Peyer's patch (tissue), 4 donors: Measurements from ENCODE around the gene ATG9A.

Experiments
- CTCF ChIP-seq, 6 experiments: fragments of 450-650 bp in 4 of 6; fragments of 200-600 bp in 2 of 6; sonication (generic) in 1 of 6; IDR thresholded peaks; one replicate each; pipeline ENCODE4 v1.5.1; 2017 to 2019; ENCODE audit warnings: antibody characterized with exemption in 6 of 6, mild to moderate bottlenecking in 3 of 6, moderate library complexity in 1 of 6
- POLR2A ChIP-seq, 2 donors: fragments of 450-650 bp; IDR thresholded peaks; one replicate each; pipeline ENCODE4 v1.5.1; 2017; ENCODE audit warnings: antibody characterized with exemption in 2 of 2, mild to moderate bottlenecking in 2 of 2, moderate library complexity in 2 of 2

- TF ChIP-seq CTCF (IDR thresholded peaks at IDR 0.05), result peak; percentile 94 to 99 (median 96)
- no peak for TF ChIP-seq POLR2A (IDR thresholded peaks at IDR 0.05)
Measured at GRCh38 chr2:219277703-219278654, 48.5 kb upstream of the ATG9A start.
